ENCODE results near the gene NCBP1. TPM values are rescaled to one million over a fixed set of nuclear protein-coding genes. Genes with fewer than 3 reads are reported as not detected.

The NCBP1 gene
- total and polyA plus RNA-seq, 9 of the 15 experiments (the other 6 are each of a cell fraction or from before 2014, with no cell fraction given) = 29.4 to 69.7 (median 57.5) TPM

- intact Hi-C loops (cut with micrococcal nuclease) = no loop called here
- Histone ChIP-seq H3K9me3 (replicated peaks; ENCODE audit: control insufficient read depth, insufficient read depth, low read depth, low read length) (no peaks in the 10 kb centered on the region), H3K9me1 (ENCODE audit: control insufficient read depth, insufficient read depth, low read length) (no peaks in the 10 kb centered on the region), H3K9ac (ENCODE audit: insufficient read depth in 1 of 2, low read depth in 2 of 2, low read length in 2 of 2) (no peak overlapping the region), H3K36me3 (ENCODE audit: control insufficient read depth, insufficient read depth, low read length) (peaks cover 80% of the 10 kb centered on the region), H3K27me3 (ENCODE audit: control insufficient read depth in 2 of 2, insufficient read depth in 2 of 2, low read length in 2 of 2) (no peaks in the 10 kb centered on the region), H3K4me2 (ENCODE audit: insufficient read depth, low read length) (no peak overlapping the region), H3K4me3 (no peak overlapping the region), H2AFZ (ENCODE audit: low read depth, low read length) (no peak overlapping the region), H3K4me1 (replicated peaks in 1 of 2; ENCODE audit: control insufficient read depth in 2 of 2, insufficient read depth in 2 of 2, low read length in 2 of 2) (no peaks in the 10 kb centered on the region), H3K27ac (ENCODE audit: extremely low read depth, low read depth, low read length) (no peak overlapping the region), H4K20me1 (replicated peaks; ENCODE audit: control insufficient read depth, insufficient read depth, low read length) (no peaks in the 10 kb centered on the region), H3K79me2 (ENCODE audit: control insufficient read depth, insufficient read depth, low read length) (no peaks in the 10 kb centered on the region)
- WGBS (ENCODE audit: insufficient coverage, low coverage, missing lambda C conversion rate) = 94% methylated on average over 1 of the region's 1 CpG
- TF ChIP-seq ZNF75A (CRISPR knock-in tag; IDR thresholded peaks at IDR 0.05) (no peak), PHB2 (IDR thresholded peaks at IDR 0.05; ENCODE audit: low read depth) (no peak), NR2C2 (CRISPR knock-in tag; IDR thresholded peaks at IDR 0.05) (no peak), NR2C2 (tag; IDR thresholded peaks at IDR 0.05) (no peak), ZNF639 (CRISPR knock-in tag; conservative IDR thresholded peaks at IDR 0.05 in 1 of 2, IDR thresholded peaks at IDR 0.05 in 1 of 2) (no peak), HMG20B (CRISPR knock-in tag; IDR thresholded peaks at IDR 0.05) (no peak), ZNF133 (CRISPR knock-in tag; IDR thresholded peaks at IDR 0.05) (no peak), ZMIZ1 (IDR thresholded peaks at IDR 0.05; ENCODE audit: low read depth in 2 of 2, low read length in 2 of 2) (no peak), TCF15 (CRISPR knock-in tag; IDR thresholded peaks at IDR 0.05) (no peak), CAMTA2 (CRISPR knock-in tag; conservative IDR thresholded peaks at IDR 0.05) (no peak), SNRNP70 (optimal IDR thresholded peaks at IDR 0.05; ENCODE audit: low read depth, low read length) (no peak), FOXP1 (CRISPR knock-in tag; IDR thresholded peaks at IDR 0.05) (no peak), ESRRB (CRISPR knock-in tag; IDR thresholded peaks at IDR 0.05; ENCODE audit: borderline replicate concordance) (no peak), SREBF1 (IDR thresholded peaks at IDR 0.05; ENCODE audit: borderline replicate concordance, low read depth, low read length) (no peak), SUPT5H (IDR thresholded peaks at IDR 0.05) (no peak), GATAD2A (IDR thresholded peaks at IDR 0.05) (no peak), ZC3H8 (IDR thresholded peaks at IDR 0.05) (no peak)
- BruUV-seq (replicated peaks) = no TSS peak
- CTCF ChIA-PET (ENCODE audit: low intra/inter-chr PET ratio) = no interaction called here
- ATAC-seq (no peak), DNase-seq (ENCODE audit: extremely low read depth in 1 of 4, low spot score in 3 of 4) (no peak), FAIRE-seq (no peak)
- POLR2A ChIA-PET = interaction anchor here (1.0 to 1.3 kb wide), 2 partner anchors 9 to 28 kb away, joined by 4 to 5 read pairs; no protein-coding TSS in a partner anchor
- in situ Hi-C loops (cut with MboI) = no loop called here
These were observed 48.6 kb downstream of the NCBP1 start for GRCh38 chr9:97682242-97682641.
